GM18498 (cell line): ENCODE data around the gene SESN2.

Experiments used
- ATAC-seq: cut with Tn5 transposase; IDR thresholded peaks from one replicate; pipeline ENCODE4 v1.9.1; 2021; ENCODE audit warnings: mild to moderate bottlenecking, moderate library complexity; ENCODE audit not compliant: unreplicated experiment

The SESN2 gene, protein sequence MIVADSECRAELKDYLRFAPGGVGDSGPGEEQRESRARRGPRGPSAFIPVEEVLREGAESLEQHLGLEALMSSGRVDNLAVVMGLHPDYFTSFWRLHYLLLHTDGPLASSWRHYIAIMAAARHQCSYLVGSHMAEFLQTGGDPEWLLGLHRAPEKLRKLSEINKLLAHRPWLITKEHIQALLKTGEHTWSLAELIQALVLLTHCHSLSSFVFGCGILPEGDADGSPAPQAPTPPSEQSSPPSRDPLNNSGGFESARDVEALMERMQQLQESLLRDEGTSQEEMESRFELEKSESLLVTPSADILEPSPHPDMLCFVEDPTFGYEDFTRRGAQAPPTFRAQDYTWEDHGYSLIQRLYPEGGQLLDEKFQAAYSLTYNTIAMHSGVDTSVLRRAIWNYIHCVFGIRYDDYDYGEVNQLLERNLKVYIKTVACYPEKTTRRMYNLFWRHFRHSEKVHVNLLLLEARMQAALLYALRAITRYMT

DNA sequence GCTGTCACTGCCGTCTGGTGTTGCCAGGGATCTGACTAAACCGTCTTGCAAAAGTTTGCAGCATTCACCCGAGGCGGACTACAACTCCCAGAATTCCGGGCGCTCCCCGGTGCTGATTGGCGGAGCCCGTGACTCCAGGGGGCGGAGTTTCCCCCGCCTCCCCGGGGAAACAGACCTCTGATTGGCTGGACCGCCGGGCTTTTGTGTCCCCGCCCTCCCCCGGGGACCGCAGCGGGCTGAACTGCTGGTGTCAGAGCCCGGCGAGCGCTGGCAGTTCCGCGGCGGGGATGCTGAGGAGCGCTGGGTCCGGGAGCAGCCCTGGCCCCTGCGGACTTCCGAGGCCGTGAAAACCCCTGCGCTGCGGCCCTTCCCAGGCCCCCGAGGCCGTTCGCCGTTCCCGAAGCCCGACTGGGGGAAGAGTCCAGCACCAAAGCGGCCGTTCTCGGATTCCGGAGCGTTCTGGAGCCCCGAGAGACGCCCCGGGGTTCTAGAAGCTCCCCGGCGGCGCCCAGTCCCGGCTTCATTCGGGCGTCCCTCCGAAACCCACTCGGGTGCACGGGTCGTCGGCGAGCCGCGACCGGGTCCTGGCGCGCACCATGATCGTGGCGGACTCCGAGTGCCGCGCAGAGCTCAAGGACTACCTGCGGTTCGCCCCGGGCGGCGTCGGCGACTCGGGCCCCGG is at the start of gene SESN2:
TSS of gene SESN2 (plus strand) at position 267 of the 682 bp plus-strand sequence. CDS start at position 597, 330 bp downstream.
- ATAC-seq, result peak; percentile 96

DNA sequence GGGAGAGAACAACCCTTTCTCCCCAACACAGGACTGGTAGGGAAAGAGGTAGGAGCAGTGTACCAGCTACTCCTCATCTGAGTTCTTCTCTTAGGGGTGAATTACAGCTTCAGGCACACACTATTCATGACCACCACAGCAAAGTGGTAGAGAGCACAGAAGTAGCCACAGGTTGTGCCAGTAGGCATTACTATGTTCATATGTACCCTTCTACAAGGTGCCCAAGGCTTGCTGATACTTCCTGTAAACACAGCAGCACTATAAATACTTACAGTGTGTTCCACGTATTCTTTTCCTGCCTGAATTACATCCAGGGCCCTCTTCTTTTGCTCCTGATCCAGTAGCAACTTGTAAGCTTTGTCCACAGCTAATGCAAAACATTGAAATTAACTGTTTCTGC is 49.6 kb upstream of the SESN2 start:
- ATAC-seq, result no peak

DNA sequence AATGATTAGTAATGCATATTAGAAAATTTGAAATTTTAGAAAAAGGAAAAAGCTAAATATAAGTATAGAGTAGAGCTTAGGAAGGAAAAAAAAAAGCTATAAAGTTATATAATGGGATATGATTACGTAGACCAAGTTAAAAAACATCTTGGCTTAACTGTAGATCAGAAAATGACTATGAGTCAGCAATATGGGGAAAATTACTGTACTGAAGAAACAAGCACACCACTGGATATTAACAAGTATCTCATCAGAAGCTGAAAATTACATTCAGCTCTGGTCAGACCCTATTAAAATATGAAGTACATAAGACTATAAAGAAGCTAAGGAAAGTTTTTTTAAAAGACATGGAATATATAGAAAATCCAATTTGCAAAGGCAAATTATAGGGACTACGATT is 46.0 kb upstream of the SESN2 start:
- no peak for ATAC-seq

DNA sequence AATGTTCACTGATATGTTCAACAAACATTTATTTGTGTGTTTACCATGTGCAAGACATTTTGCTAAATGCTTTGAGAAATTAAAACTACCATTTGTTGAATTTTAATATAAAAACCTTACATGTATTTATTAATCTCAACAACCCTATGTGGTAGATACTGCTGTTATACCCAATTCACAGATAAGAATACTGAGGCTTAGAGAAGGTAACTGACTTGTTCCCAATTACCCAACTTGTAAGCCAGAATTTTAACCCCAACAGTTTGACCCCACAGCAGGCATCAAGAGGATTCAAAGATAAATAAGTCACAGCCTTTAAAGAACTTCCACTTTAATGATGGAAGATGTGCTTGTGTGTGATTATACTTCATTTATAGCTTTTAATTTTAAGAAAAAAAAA is 30.2 kb upstream of the SESN2 start:
- no peak for ATAC-seq

DNA sequence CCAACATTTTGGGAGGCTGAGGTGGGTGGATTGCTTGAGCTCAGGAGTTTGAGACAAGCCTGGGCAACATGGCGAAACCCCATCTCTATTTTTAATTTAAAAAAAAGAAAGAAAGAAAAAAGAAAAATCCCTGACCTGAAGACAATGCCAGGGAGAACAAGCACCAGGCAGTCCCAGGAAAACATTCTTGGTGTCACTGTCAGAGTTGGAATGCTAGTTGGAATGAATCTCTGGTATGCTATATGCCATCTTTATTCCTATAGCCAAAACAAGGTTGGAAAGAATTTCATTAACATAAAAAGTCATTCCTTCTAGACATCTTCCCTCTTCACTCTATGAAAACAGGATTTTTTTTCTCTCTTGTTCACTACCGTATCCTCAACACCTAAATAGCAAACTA is 29.3 kb upstream of the SESN2 start:
- ATAC-seq, result no peak

DNA sequence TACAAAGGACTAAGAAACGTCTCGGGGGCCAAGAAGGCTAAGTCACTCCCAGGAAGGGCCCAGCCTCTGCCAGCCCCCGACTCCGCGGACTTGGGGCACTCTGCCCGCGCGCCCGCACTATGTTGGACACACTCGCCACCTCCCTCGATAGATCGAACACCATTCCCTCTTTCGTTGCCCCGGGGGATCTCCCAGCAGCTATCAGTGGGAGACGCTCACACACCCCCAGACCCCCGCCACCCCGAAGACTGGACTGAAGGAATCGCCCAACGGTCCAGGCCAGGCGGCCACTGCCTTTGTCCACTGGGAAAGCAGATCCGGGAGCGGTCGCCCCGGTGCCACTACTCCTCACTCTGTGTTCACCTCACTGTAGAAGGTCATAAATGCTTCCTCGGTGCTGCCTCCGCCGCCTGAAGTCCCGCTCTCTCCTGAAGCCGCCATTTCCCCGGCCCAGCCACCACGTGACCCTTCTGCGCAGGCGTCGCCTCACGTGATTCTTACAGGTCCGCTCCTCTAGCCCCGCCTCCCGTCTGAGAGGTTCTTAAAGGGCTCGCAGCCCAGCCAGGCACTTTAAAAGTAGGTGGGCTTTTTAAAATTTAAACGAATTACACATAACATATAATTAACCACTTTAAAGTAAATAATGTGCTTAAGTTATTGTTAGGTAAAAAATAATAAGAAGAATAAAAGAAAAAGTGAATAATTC is 26.6 kb upstream of the SESN2 start, which contains the start of gene DNAJC8:
TSS of gene DNAJC8 (minus strand) at position 472 of the 706 bp plus-strand sequence. CDS start at position 441, 31 bp downstream.
- peak; percentile 62 for ATAC-seq

DNA sequence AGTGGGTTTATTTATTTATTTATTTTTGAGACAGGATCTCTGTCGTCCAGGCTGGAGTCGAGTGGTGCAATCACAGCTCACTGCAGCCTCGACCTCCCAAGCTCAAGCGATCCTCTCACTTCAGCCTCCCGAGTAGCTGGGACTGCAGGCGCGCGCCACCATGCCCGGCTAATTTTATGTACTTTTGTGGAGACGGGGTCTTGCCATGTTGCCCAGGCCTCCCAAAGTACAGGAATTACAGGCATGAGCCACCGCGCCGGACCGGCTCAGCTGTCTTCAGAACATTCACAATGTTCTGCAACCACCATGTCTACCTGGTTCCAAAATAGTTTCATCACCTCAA is 26.1 kb upstream of the SESN2 start:
- ATAC-seq, result no peak

DNA sequence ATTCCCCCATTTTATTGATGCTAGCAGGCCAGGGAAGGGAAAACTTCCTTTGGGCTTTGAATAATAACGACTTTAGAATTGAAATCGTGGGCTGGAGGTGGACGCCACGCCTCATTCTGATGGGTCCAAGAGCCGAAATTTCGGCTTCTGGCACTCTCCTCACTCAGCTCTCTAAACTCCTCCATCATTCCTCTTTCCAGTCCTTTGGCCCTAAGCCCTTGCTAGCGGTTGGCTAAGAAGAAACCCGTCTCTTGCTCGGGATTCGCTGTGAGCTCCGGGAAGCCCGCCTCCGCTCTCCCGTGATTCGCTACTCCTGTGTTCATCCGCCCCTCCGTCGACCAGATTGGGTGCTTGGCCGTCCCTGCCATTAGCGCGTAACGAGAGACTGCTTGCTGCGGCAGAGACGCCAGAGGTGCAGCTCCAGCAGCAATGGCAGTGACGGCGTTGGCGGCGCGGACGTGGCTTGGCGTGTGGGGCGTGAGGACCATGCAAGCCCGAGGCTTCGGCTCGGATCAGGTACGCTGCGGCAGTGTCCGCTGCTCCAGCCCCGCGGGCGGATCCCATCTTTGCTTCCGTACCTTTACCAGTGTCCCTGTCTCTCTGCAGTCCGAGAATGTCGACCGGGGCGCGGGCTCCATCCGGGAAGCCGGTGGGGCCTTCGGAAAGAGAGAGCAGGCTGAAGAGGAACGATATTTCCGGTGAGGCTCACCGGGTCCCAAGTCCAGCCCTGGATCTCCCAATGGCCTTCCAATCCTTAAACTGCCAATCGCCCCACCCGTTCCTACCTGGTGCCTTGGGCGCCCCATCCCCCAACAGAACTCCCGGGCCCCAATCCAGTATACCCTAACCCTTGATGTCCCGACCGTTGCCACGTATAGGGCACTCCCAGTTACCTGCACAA is 23.3 kb upstream of the SESN2 start, which contains the start of gene ATP5IF1:
TSS of gene ATP5IF1 (plus strand) at position 370 of the 901 bp plus-strand sequence. CDS start at position 430, 60 bp downstream.
- peak; percentile 86 for ATAC-seq

DNA sequence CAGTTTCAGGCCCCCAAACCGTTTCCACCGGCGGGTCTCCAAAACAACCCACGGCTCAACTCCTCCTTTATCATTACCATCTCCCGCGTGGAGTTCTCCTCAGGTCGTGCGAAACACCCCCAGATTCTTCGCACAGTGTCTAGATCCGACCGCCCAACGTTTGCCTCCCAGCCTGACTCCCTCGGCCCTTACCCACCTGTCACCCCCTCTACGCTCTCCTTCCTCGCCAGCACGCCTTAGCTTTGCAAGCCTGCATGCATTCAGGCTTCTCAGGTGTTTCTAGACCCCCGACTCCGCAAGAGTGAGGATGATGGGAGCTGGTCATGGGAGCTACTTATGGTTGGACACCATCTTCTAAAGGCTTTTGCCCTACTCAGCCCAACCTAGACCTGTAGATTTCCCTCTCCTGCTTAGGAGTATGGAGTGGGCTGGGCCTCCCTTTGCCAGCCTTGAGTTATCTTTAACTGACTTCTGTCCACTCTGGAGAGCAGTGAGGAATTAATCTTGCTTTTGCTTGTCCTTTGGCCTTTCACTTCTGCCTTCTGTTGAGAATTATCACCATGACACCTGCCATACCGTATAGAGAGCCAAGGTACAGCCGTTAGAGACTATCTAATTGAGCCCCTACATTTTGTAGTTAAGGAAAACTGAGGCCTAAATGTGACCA is 22.5 kb upstream of the SESN2 start:
- no peak for ATAC-seq

DNA sequence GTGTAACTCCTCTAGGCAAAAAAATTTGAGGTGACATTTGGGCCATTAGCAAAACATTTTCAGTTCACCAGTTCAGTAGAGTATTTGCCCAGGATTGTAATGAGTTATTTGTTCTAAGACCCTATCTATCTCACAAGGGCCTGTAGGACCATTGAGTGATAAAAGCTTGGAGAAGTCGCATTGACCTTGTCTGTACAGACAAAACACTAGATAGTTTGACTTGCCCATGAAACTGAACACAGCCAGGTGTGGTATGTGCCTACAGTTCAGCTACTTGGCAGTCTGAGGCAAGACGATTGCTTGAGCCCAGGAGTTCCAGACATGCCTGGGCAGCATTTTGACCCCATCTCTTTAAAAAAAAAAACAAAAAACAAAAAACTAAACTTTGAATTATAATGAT is 20.3 kb upstream of the SESN2 start:
- no peak for ATAC-seq

DNA sequence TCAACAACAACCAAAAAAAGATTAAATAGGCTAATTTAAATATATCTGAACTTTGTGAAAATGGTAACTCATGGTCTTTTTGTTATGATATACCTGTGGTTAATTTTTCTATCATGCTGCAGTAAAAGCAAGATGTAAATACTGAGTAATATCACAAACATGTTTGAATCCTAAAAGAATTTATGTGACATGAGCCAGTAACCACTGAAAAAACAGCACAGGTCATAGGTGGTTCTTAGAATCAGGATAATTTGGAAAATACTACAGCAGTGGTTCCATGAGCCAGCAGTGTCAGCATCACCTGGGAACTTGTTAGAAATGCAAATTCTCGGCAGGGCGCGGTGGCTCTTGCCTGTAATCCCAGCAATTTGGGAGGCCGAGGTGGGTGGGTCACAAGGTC is 19.3 kb upstream of the SESN2 start:
- ATAC-seq, result no peak

DNA sequence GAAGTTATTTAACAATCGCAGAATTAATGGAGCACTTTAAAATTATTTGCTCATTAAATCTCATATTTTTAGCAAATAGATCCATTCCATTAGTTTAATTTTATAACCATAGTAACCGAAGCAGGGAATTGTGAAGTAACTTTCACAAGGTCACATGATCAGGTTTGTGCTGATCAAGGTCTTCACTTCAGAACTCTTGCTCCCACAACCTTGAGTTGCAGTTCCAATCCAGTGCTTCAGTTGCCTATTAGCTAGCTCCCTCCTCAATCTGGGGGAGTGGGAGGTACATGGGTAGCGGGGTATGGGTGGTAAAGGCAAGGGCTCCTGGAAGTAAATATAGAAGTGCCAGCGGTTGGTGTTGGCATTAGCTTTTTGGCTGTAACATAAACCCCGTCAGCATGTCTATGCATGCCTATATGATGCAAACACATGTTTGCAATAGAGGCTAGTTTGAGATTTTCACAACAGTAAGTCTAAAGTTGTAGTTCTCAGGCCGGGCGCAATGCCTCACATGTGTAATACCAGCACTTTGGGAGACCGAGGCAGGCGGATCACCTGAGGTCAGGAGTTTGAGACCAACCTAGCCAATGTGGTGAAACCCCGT is 17.6 kb upstream of the SESN2 start:
- no peak for ATAC-seq

DNA sequence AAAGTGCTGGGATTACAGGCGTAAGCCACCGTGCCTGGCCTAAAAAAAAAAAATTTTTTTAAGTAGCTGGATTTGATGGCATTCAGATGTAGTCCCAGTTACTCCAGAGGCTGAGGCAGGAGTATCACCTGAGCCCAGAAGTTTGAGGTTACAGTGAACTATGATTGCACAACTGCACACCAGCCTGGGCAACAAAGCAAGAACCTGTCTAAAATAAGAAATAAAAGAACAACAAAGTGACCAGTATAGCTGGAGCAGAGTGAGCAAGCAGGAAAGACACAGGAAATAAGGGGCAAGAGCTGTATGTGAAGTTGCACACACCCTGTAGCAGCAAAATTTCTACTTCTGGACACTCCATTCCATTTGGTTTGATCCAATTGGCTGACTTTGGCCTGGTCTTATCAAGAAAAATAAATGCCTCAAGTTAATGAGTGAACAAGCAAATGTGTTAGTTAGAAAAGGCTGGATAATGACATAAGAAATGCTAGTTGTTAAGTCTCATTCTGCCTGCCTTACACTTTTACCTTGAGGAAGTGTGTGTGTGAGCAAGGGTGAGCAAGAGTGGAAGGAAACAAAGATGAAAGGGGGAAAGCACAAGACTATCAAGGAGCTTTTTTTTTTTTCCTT is 15.5 kb upstream of the SESN2 start:
- ATAC-seq, result no peak

DNA sequence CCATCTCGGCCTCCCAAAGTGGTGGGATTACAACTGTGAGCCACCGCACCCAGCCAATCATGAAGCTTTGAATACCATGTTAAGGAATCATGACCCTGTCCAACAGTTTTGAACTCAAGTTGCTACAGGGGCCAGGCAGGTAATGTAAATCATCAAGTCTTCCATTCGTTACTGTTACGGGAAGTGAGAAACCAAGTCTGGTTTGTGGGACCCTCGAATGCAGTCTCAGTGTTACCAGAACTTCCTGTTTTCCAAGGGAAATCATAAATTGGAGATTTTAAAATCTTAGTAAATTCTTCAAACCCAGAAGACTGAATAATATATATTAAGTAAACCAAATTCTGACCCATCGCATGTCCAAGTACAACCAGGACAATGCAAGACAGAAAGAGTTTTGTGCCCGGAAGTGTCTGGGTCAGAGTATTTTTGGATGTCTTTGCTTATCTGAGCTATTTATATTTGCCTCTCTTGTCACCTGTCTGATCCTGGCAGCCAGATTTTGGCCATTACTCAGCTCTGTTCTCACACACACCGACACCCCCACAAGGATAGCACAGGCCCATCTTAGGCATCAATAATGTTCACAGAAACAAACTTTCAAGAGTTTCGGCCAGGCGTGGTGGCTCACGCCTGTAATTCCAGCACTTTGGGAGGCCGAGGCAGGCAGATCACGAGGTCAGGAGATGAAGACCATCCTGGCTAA is 14.6 kb upstream of the SESN2 start:
- ATAC-seq, result peak; percentile 26

DNA sequence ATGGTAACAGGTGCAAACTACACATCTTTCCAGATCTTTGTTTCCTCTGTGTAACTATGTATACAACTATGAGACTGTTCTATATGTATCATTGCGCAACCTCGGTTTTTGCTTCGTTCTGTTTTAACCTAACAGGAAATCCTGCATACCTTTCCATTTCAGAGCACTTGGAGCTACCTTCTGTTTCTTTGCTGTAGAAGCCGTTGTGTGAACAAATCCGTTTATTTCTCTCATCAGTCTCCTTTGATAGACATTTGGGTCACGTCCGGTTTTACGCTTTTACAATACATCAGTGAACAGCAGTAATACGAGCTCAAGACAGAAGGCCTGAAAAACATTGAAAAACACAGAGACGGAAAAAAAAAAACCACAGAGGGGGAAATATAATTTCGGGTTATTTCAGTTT is 12.9 kb upstream of the SESN2 start:
- no peak for ATAC-seq

DNA sequence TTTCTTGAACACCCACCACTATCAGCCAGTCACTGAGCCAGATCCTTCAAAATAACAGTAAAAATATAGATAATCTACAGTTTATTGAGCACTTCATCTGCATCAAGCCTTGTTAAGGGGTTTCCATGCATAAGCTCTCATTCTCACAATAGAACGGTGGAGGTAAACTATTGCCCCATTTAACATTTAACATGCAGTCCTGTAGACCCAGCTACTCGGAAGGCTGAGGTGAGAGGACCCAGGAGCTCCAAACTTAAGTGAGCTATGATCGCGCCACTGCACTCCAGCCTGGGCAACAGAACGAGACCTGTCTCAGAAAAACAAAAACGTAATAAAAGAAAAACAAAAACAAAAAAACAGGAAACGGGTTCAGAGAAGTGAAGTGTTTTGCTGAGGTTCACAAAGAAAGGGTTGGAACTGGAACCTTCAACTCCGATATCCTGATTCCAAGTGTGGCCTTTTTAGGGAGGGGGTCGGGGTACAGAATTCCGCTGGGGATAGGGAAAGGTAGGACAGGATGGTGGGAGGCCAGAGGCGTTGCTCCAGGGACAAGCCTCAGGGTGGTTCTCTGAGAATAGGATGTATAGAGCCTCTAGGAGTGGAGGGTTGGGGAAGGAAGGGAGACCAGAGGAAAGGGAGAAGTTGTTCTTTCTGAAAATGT is 11.6 kb upstream of the SESN2 start:
- ATAC-seq, result no peak

DNA sequence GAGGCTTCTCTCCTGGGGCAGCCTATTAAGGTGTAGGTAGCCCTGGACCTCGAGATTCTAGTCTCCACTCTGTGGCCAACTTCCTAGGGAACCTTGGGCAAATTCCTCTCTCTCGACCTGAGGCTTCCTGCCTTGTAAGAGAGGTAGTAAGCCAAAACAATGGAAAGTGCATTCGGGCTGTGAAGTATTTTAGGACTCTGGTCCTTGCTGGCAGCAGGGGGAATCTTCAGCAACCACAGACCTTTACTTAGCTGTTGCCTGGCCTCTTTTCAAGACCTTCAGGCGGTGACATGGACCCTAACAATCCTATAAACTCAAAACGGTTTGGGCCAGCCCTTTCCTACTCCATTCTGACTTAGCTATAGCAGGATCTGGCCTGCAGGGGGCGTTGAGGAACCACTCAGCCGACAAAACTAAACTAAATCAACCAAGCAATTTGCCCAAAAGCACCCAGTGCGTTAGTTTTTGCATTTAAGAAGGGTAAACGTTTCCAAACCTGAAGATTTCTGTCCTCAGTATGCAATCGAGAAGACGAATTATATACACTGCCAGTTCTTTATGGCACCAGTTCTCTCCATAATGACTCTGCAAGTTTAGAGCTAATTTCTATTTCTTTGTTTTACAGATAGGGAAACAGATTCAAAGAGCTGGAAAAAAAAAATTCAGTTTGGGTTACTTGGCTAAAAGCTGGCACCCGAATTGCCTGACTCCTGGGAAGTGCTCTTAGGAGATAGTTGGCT is 10.9 kb upstream of the SESN2 start:
- ATAC-seq, result no peak
